ENCODE measurements around the gene LAMA2. TPM values are rescaled to one million over a fixed set of nuclear protein-coding genes. Genes with fewer than 3 reads are reported as not detected.

LAMA2 gene
- total RNA-seq, 6 experiments from 2014 or later, result 2.9 to 12.1 (median 6.2) TPM

GRCh38 chr6:129491436-129491835 lies 608.5 kb downstream of the LAMA2 start:
- Histone ChIP-seq H3K36me3 (no peaks in the 10 kb centered on the region), H3K4me3 (no peak overlapping the region), H3K27me3 (no peaks in the 10 kb centered on the region), H3K4me1 (no peaks in the 10 kb centered on the region), H3K9me3 (no peaks in the 10 kb centered on the region), H3K27ac (peak overlapping the region in 1 of 3 donors; percentile 61)
- ATAC-seq (no peak), DNase-seq (no peak)
- TF ChIP-seq CTCF (IDR thresholded peaks at IDR 0.05), result no peak
- no peak for TF ChIP-seq POLR2A (IDR thresholded peaks at IDR 0.05)
- intact Hi-C loops (cut with DNase I), result no loop called here
- WGBS (ENCODE audit: insufficient coverage, low coverage, low lambda C conversion rate, missing lambda C conversion rate), result 77% methylated on average over 6 of the region's 6 CpGs

- WGBS (ENCODE audit: insufficient coverage, low coverage, low lambda C conversion rate, missing lambda C conversion rate), result 62% methylated on average over 4 of the region's 4 CpGs
- no peaks in the 10 kb centered on the region for H3K36me3 ChIP-seq
- DNase-seq, result no peak
- TF ChIP-seq CTCF (IDR thresholded peaks at IDR 0.05) (no peak), POLR2A (IDR thresholded peaks at IDR 0.05) (no peak)
- no peak for ATAC-seq
- no peak overlapping the region for H3K4me3 ChIP-seq
- H3K4me1 ChIP-seq, result no peaks in the 10 kb centered on the region
- H3K27ac ChIP-seq, result no peak overlapping the region
- no peaks in the 10 kb centered on the region for H3K27me3 ChIP-seq
- intact Hi-C loops (cut with DNase I), result no loop called here
- H3K9me3 ChIP-seq, result no peaks in the 10 kb centered on the region
These were observed 609.3 kb downstream of the LAMA2 start for GRCh38 chr6:129492260-129492659.

GRCh38 chr6:129493354-129493902 lies 610.5 kb downstream of the LAMA2 start:
- Histone ChIP-seq H3K9me3 (no peaks in the 10 kb centered on the region), H3K27me3 (no peaks in the 10 kb centered on the region), H3K36me3 (no peaks in the 10 kb centered on the region), H3K4me1 (no peaks in the 10 kb centered on the region), H3K27ac (no peak overlapping the region), H3K4me3 (no peak overlapping the region)
- TF ChIP-seq CTCF (IDR thresholded peaks at IDR 0.05), result no peak
- peak in 1 of 4 donors; percentile 76 for ATAC-seq
- intact Hi-C loops (cut with DNase I), result no loop called here
- WGBS (ENCODE audit: insufficient coverage, low coverage, low lambda C conversion rate, missing lambda C conversion rate), result 57% methylated on average over 6 of the region's 6 CpGs
- DNase-seq, result no peak

GRCh38 chr6:129494099-129494498 lies 611.2 kb downstream of the LAMA2 start:
- Histone ChIP-seq H3K4me3 (no peak overlapping the region), H3K4me1 (no peaks in the 10 kb centered on the region), H3K27me3 (no peaks in the 10 kb centered on the region), H3K36me3 (no peaks in the 10 kb centered on the region), H3K27ac (no peak overlapping the region), H3K9me3 (no peaks in the 10 kb centered on the region)
- TF ChIP-seq CTCF (IDR thresholded peaks at IDR 0.05), result no peak
- no peak for TF ChIP-seq POLR2A (IDR thresholded peaks at IDR 0.05)
- ATAC-seq (no peak), DNase-seq (no peak)
- WGBS (ENCODE audit: insufficient coverage, low coverage, low lambda C conversion rate, missing lambda C conversion rate), result 93% methylated on average over 2 of the region's 2 CpGs
- intact Hi-C loops (cut with DNase I), result no loop called here

- no peaks in the 10 kb centered on the region for H3K36me3 ChIP-seq
- TF ChIP-seq CTCF (IDR thresholded peaks at IDR 0.05), result no peak
- no peaks in the 10 kb centered on the region for H3K4me1 ChIP-seq
- H3K9me3 ChIP-seq, result no peaks in the 10 kb centered on the region
- H3K27me3 ChIP-seq, result no peaks in the 10 kb centered on the region
- no peak overlapping the region for H3K4me3 ChIP-seq
- DNase-seq, result no peak
- no peak for ATAC-seq
- no peak overlapping the region for H3K27ac ChIP-seq
- intact Hi-C loops (cut with DNase I), result no loop called here
These were observed 611.6 kb downstream of the LAMA2 start for GRCh38 chr6:129494586-129494985.

Measured in right lobe of liver (tissue), 6 donors.